Chondrocyte (in vitro differentiated cells): ENCODE data around the gene LRRN3. TPM values are rescaled to one million over a fixed set of nuclear protein-coding genes. Genes with fewer than 3 reads are reported as not detected.

Source experiments
- DNase-seq: peaks from one replicate; pipeline ENCODE4 v3.0.0; 2021; ENCODE audit warnings: mixed read lengths, low spot score
- H3K27ac Mint-ChIP-seq: one replicate; pipeline ENCODE4 v1.8.0; 2021; ENCODE audit warnings: mild to moderate bottlenecking, moderate library complexity, mixed read lengths; ENCODE audit not compliant: unreplicated experiment
- H3K27me3 Mint-ChIP-seq: 2 replicates; pipeline ENCODE4 v1.8.0; 2021; ENCODE audit warnings: low read depth, mixed read lengths
- H3K36me3 Mint-ChIP-seq: 2 replicates; pipeline ENCODE4 v1.8.0; 2021; ENCODE audit warnings: low read depth, mixed read lengths
- H3K4me1 Mint-ChIP-seq: 2 replicates; pipeline ENCODE4 v1.8.0; 2021; ENCODE audit warnings: low read depth, mild to moderate bottlenecking, mixed read lengths
- H3K4me3 Mint-ChIP-seq: one replicate; pipeline ENCODE4 v1.8.0; 2021; ENCODE audit warnings: mild to moderate bottlenecking, moderate library complexity, mixed read lengths; ENCODE audit not compliant: unreplicated experiment
- H3K9me3 Mint-ChIP-seq: 2 replicates; pipeline ENCODE4 v1.8.0; 2021; ENCODE audit warnings: low read depth, mixed read lengths
- long read RNA-seq: library from polyadenylated mRNA; stranded (forward); transcript quantifications from one replicate; pipeline ENCODE4 v2.0.0, GENCODE V29; 2021
- total RNA-seq: library from RNA; stranded (reverse); gene quantifications from 3 replicates; pipeline ENCODE4 v1.2.1, GENCODE V29; 2021
- TF ChIP-seq, protein P1 (sequence below): fragments of 200-600 bp; sonication (generic); IDR thresholded peaks from 2 replicates; pipeline ENCODE4 v1.5.0; 2021; ENCODE audit warnings: antibody characterized with exemption, mild to moderate bottlenecking, moderate library complexity

The LRRN3 gene
- total RNA-seq: 0.65 to 1.3 TPM (median 0.74 TPM) in 3 replicates
- long read RNA-seq, partial matches to known transcripts: 0 of 1 reads
- long read RNA-seq, other reads (novel, unspliced or antisense): 1 of 1 reads

DNA sequence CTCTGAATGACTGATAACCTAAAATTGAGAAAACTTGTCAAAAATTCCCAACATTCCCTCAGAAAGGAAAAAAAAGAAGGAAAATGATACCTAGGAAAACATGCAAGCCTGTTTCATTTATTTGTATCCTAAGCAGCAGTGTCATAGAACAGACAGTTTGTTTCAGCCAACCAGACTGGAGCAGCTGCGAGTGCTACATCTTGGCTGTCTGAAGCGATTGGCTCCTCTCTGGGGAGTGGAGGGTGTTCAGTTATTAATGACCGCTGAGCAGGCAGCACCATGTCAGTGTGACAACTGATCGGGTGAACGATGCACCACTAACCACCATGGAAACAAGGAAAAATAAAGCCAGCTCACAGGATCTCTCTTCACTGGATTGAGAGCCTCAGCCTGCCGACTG is at the start of gene LRRN3:
LRRN3 (plus strand) TSS at position 282 of the 400 bp plus-strand sequence. CDS start 31,646 bp downstream, outside the sequence.
- H3K27ac Mint-ChIP-seq: peak within 1 kb of the TSS; percentile 85
- TF ChIP-seq, protein P1, sequence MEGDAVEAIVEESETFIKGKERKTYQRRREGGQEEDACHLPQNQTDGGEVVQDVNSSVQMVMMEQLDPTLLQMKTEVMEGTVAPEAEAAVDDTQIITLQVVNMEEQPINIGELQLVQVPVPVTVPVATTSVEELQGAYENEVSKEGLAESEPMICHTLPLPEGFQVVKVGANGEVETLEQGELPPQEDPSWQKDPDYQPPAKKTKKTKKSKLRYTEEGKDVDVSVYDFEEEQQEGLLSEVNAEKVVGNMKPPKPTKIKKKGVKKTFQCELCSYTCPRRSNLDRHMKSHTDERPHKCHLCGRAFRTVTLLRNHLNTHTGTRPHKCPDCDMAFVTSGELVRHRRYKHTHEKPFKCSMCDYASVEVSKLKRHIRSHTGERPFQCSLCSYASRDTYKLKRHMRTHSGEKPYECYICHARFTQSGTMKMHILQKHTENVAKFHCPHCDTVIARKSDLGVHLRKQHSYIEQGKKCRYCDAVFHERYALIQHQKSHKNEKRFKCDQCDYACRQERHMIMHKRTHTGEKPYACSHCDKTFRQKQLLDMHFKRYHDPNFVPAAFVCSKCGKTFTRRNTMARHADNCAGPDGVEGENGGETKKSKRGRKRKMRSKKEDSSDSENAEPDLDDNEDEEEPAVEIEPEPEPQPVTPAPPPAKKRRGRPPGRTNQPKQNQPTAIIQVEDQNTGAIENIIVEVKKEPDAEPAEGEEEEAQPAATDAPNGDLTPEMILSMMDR: no peak
- peaks cover 26% of the 10 kb centered on the region for H3K4me1 Mint-ChIP-seq
- no peaks in the 10 kb centered on the region for H3K27me3 Mint-ChIP-seq
- peak within 1 kb of the TSS; percentile 80 for H3K4me3 Mint-ChIP-seq
- H3K9me3 Mint-ChIP-seq: no peaks in the 10 kb centered on the region
- no peaks in the 10 kb centered on the region for H3K36me3 Mint-ChIP-seq
- no peak for DNase-seq

DNA sequence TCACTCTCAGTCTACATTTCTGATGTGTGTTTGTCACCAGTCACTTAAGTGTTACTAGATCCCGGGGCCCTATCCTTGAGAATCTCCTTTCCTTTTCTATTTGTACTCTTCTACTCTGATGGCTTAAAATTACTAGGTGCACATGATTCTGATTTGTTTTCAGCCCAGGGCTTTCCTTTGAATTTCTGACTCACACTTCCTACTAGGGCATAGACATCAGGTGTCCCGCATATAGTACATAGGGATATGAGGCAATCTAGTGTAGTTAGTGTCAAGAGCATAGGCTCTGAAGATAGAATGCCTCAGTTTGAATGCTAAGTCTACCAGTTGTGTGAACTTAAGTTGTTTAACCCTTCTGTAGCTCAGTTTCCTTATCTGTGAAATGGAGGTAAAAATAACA is 49.4 kb upstream of the LRRN3 start:
- H3K9me3 Mint-ChIP-seq: no peaks in the 10 kb centered on the region
- no peaks in the 10 kb centered on the region for H3K27me3 Mint-ChIP-seq
- H3K4me1 Mint-ChIP-seq: no peaks in the 10 kb centered on the region
- no peak overlapping the region for H3K27ac Mint-ChIP-seq
- TF ChIP-seq, protein P1: no peak
- H3K36me3 Mint-ChIP-seq: no peaks in the 10 kb centered on the region
- H3K4me3 Mint-ChIP-seq: no peak overlapping the region
- DNase-seq: no peak

DNA sequence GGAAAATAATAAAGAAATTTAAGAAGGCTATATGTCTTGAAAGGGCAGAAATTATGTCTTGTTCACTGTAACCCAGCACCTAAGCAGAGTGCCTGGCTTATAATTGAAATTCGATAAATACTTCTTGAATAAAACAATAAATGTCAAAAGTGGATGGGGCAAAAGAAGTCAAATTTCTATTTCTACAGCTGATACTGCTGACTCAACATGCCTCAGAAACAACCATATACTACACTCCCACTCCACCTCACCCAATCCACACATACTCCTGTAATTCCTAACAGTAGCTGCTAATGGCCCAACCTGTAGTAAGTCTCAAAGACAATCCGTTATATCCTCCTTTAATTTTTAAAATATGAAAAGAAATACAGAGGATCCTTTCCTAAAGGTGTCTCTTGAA is 48.1 kb upstream of the LRRN3 start:
- no peak overlapping the region for H3K4me3 Mint-ChIP-seq

DNA sequence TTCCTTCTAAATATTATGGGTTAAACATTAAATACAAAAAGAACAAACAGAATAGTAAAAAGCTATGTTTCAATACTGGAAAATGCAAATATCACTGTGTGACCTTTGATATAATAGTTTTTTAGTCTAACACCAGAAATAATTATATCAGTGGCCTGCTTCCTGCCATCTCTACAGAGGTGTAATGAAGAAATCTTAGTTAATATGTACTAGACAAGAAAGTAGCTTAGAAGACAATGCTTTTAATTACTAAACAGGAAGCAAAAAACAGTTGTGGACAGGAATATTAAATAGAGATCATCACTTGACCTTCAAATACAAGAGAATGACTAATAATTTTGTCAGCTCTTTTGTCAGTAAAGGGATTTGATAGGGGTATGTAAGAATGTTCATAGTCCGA is 47.4 kb upstream of the LRRN3 start:
- H3K36me3 Mint-ChIP-seq: no peaks in the 10 kb centered on the region
- no peak overlapping the region for H3K27ac Mint-ChIP-seq
- DNase-seq: no peak
- no peak overlapping the region for H3K4me3 Mint-ChIP-seq
- no peaks in the 10 kb centered on the region for H3K27me3 Mint-ChIP-seq
- H3K9me3 Mint-ChIP-seq: no peaks in the 10 kb centered on the region
- TF ChIP-seq, protein P1: no peak
- H3K4me1 Mint-ChIP-seq: no peaks in the 10 kb centered on the region

More for the DNA sequence above, 48.1 kb upstream of the LRRN3 start:
- Mint-ChIP-seq H3K27ac (no peak overlapping the region), H3K4me1 (no peaks in the 10 kb centered on the region), H3K36me3 (no peaks in the 10 kb centered on the region), H3K27me3 (no peaks in the 10 kb centered on the region), H3K9me3 (no peaks in the 10 kb centered on the region)
- no peak for DNase-seq
- TF ChIP-seq, protein P1: no peak

DNA sequence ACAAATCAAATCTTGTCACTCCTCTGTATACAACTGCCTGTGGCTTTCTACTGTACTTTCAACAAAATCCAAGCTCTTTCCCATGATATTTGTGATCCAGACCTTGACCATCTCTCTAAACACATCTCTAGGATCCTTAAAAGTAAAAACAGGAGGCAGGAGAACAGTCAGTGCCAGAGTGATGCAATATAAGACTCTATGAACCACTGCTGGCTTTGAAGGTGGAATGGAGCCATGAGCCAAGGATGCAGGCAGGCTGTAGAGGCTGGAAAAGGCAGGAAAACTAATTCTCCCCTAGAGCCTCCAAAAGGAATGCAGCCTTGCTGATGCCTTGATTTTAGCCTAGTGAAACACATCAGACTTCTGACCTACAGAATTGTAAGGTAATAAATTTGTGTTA is 45.5 kb upstream of the LRRN3 start:
- TF ChIP-seq, protein P1: no peak
- DNase-seq: no peak
- H3K4me3 Mint-ChIP-seq: no peak overlapping the region
- H3K36me3 Mint-ChIP-seq: no peaks in the 10 kb centered on the region
- no peaks in the 10 kb centered on the region for H3K9me3 Mint-ChIP-seq
- no peaks in the 10 kb centered on the region for H3K27me3 Mint-ChIP-seq
- no peaks in the 10 kb centered on the region for H3K4me1 Mint-ChIP-seq
- no peak overlapping the region for H3K27ac Mint-ChIP-seq
